A673 (cell line): ENCODE results near the gene SLC19A1. TPM values are rescaled to one million over a fixed set of nuclear protein-coding genes. Genes with fewer than 3 reads are reported as not detected.

Source experiments
- BruUV-seq: library from RNA; stranded (reverse); fragments of 400-500 nt; replicated peaks from 2 replicates; lab custom pipeline; 2021; lab: Mats Ljungman, UMichigan
- CTCF ChIA-PET: fragments of 300-600 bp; sonication (Branson Sonifier 250); formaldehyde crosslinking; loops from one replicate; lab custom pipeline; 2022; ENCODE audit warnings: antibody characterized with exemption; lab: Charles Lee
- POLR2A ChIA-PET: fragments of 300-600 bp; sonication (Branson Sonifier 250); formaldehyde crosslinking; loops from one replicate; lab custom pipeline; 2022; ENCODE audit warnings: antibody characterized with exemption; ENCODE audit not compliant: low non-redundant PET; lab: Charles Lee
- DNase-seq: peaks from one replicate; pipeline ENCODE4 v3.0.0-alpha.2; 2015; ENCODE audit warnings: low spot score
- H3K27ac ChIP-seq: fragments of 200-600 bp; sonication (generic); 2 replicates; pipeline ENCODE4 v1.5.1; 2016; ENCODE audit warnings: mixed run types, low read depth, mild to moderate bottlenecking, mixed read lengths, antibody characterized with exemption, low read length; ENCODE audit not compliant: poor library complexity, severe bottlenecking
- H3K27me3 ChIP-seq: fragments of 200-600 bp; sonication (generic); replicated peaks from 2 replicates; pipeline ENCODE4 v1.6.1; 2017; ENCODE audit warnings: mixed run types, low read depth, mild to moderate bottlenecking, mixed read lengths, antibody characterized with exemption, low read length; ENCODE audit not compliant: insufficient read depth, poor library complexity
- H3K36me3 ChIP-seq: fragments of 200-600 bp; sonication (generic); 2 replicates; pipeline ENCODE4 v1.6.1; 2016; ENCODE audit warnings: mixed run types, mild to moderate bottlenecking, mixed read lengths, antibody characterized with exemption, low read length; ENCODE audit not compliant: insufficient read depth, poor library complexity, severe bottlenecking
- H3K4me1 ChIP-seq: fragments of 200-600 bp; sonication (generic); 2 replicates; pipeline ENCODE4 v1.6.1; 2017; ENCODE audit warnings: mixed run types, mild to moderate bottlenecking, mixed read lengths, antibody characterized with exemption, low read length; ENCODE audit not compliant: insufficient read depth, poor library complexity, severe bottlenecking
- H3K4me3 ChIP-seq: fragments of 200-600 bp; sonication (generic); 2 replicates; pipeline ENCODE4 v1.5.1; 2016; ENCODE audit warnings: low read depth, mixed run types, mild to moderate bottlenecking, mixed read lengths, low read length; ENCODE audit not compliant: poor library complexity, severe bottlenecking
- H3K9me3 ChIP-seq: fragments of 200-600 bp; sonication (generic); 2 replicates; pipeline ENCODE4 v1.6.1; 2016; ENCODE audit warnings: mixed run types, low read depth, mild to moderate bottlenecking, mixed read lengths, antibody characterized with exemption, low read length; ENCODE audit not compliant: poor library complexity, severe bottlenecking
- EZH2 ChIP-seq: fragments of 200-600 bp; sonication (generic); IDR thresholded peaks from 2 replicates; pipeline ENCODE4 v1.6.1; 2017; ENCODE audit warnings: borderline replicate concordance, low read depth, mild to moderate bottlenecking, mixed read lengths, antibody characterized with exemption, low read length; ENCODE audit not compliant: poor library complexity, severe bottlenecking
- intact Hi-C: fragments of 100-400 bp; cut with micrococcal nuclease; formaldehyde crosslinking; loops from one replicate; pipeline ENCODE4 v1.10.0; 2022; ENCODE audit not compliant: unreplicated experiment
- total RNA-seq: library from RNA; stranded (reverse); gene quantifications from 2 replicates; pipeline ENCODE4 v1.2.3, GENCODE V29; 2021
- TF ChIP-seq, protein P1 (sequence below): fragments of 300-800, 200-600 bp; sonication (generic); conservative IDR thresholded peaks from 2 replicates; pipeline ENCODE4 v1.5.1; 2017; ENCODE audit warnings: low read depth, mild to moderate bottlenecking, antibody characterized with exemption, low read length, moderate library complexity, mixed read lengths

SLC19A1 gene
- total RNA-seq, 1 experiment from 2014 or later = 72.1 TPM

DNA sequence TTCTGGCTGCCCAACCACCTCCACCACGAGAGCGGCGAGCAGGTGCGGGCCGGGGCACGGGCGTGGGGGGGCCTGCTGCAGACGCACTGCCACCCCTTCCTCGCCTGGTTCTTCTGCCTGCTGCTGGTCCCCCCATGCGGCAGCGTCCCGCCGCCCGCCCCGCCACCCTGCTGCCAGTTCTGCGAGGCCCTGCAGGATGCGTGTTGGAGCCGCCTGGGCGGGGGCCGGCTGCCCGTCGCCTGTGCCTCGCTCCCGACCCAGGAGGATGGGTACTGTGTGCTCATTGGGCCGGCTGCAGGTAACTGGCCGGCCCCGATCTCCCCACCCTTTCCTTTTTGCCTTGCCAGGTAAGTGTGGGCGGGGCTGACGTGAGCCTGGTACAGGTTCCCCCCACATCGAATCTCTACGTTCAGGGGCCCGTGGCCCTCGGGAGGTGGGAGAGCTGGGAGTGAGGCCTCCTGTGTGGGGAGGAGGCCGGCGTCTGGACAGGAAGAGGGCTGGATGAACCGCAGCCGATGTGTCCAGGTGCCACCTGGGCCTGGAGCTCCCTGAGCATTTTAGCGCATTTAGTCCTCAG, 85.6 kb downstream of the SLC19A1 start:
- H3K27ac ChIP-seq = no peak overlapping the region
- BruUV-seq = no TSS peak
- TF ChIP-seq, protein P1, sequence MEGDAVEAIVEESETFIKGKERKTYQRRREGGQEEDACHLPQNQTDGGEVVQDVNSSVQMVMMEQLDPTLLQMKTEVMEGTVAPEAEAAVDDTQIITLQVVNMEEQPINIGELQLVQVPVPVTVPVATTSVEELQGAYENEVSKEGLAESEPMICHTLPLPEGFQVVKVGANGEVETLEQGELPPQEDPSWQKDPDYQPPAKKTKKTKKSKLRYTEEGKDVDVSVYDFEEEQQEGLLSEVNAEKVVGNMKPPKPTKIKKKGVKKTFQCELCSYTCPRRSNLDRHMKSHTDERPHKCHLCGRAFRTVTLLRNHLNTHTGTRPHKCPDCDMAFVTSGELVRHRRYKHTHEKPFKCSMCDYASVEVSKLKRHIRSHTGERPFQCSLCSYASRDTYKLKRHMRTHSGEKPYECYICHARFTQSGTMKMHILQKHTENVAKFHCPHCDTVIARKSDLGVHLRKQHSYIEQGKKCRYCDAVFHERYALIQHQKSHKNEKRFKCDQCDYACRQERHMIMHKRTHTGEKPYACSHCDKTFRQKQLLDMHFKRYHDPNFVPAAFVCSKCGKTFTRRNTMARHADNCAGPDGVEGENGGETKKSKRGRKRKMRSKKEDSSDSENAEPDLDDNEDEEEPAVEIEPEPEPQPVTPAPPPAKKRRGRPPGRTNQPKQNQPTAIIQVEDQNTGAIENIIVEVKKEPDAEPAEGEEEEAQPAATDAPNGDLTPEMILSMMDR = no peak
- no peak for TF ChIP-seq EZH2
- intact Hi-C loops = no loop called here
- CTCF ChIA-PET = no interaction called here
- H3K4me1 ChIP-seq = peaks cover 9% of the 10 kb centered on the region
- no peak for DNase-seq
- peaks cover 5% of the 10 kb centered on the region for H3K9me3 ChIP-seq
- H3K27me3 ChIP-seq = no peaks in the 10 kb centered on the region
- no peaks in the 10 kb centered on the region for H3K36me3 ChIP-seq
- no peak overlapping the region for H3K4me3 ChIP-seq
- POLR2A ChIA-PET = no interaction called here

DNA sequence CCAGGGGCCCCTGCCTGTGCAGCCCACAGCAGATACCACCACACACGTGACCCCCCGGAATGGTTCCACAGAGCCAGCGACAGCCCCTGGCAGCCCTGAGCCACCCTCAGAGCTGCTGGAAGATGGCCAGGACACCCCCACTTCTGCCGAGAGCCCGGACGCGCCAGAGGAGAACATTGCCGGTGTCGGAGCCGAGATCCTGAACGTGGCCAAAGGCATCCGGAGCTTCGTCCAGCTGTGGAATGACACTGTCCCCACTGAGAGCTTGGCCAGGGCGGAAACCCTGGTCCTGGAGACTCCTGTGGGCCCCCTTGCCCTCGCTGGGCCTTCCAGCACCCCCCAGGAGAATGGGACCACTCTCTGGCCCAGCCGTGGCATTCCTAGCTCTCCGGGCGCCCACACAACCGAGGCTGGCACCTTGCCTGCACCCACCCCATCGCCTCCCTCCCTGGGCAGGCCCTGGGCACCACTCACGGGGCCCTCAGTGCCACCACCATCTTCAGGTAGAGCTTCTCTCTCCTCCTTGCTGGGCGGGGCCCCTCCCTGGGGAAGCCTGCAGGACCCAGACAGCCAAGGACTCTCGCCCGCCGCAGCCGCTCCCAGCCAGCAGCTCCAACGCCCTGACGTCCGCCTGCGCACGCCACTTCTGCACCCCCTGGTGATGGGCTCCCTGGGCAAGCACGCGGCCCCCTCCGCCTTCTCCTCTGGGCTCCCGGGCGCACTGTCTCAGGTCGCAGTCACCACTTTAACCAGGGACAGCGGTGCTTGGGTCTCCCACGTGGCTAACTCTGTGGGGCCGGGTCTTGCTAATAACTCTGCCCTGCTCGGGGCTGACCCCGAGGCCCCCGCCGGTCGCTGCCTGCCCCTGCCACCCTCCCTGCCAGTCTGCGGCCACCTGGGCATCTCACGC, 86.3 kb downstream of the SLC19A1 start:
- TF ChIP-seq, protein P1 = no peak
- TF ChIP-seq EZH2 = no peak
- H3K9me3 ChIP-seq = no peaks in the 10 kb centered on the region
- H3K27me3 ChIP-seq = no peaks in the 10 kb centered on the region
- POLR2A ChIA-PET = no interaction called here
- H3K4me3 ChIP-seq = peak overlapping the region; percentile 21
- peaks cover 9% of the 10 kb centered on the region for H3K4me1 ChIP-seq
- no TSS peak for BruUV-seq
- CTCF ChIA-PET = no interaction called here
- no peak overlapping the region for H3K27ac ChIP-seq
- no peak for DNase-seq
- intact Hi-C loops = no loop called here
- no peaks in the 10 kb centered on the region for H3K36me3 ChIP-seq

DNA sequence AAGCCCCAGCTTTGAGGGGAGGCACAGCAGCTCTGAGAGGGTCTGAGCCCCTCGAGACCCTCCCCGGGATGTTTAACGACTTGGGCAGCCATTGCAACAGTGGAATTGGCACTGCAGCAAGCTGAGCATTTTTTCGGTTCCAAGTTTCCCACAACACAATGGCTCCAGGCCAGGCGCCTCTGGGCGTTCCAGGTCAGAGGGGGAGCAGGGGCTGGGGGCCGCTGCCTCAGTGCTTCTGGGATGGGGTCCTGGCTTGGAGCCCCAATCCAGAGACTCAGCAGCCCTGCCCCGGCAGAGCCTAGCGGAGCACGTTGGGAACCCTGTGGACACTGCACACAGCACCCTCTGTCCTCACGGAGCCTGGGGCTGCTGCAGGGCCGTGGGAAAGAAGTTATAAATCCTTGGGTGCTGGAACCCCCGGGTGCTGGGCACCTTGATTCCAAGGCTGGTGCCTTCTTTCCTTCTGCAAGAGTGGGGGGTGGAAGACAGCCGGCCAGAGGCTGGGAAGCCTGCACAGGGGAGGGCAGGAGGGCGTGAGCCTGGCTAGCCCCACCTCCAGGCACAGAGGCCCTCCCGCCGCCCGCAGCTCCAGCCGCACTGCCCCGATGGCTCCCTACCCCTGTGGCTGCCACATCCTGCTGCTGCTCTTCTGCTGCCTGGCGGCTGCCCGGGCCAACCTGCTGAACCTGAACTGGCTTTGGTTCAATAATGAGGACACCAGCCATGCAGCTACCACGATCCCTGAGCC, 87.1 kb downstream of the SLC19A1 start:
- BruUV-seq = no TSS peak
- H3K27me3 ChIP-seq = no peaks in the 10 kb centered on the region
- peak overlapping the region; percentile 19 for H3K4me3 ChIP-seq

More for the DNA sequence above, 87.1 kb downstream of the SLC19A1 start:
- Histone ChIP-seq H3K4me1 (peaks cover 9% of the 10 kb centered on the region), H3K27ac (no peak overlapping the region), H3K36me3 (no peaks in the 10 kb centered on the region), H3K9me3 (no peaks in the 10 kb centered on the region)
- DNase-seq = no peak
- CTCF ChIA-PET = no interaction called here
- TF ChIP-seq, protein P1 = no peak
- no peak for TF ChIP-seq EZH2
- POLR2A ChIA-PET = no interaction called here
- intact Hi-C loops = no loop called here
